GM21529 (cell line): ENCODE results near the gene PLAAT5.
"Not testable (repeated sequence)": the region's sequence is repeated elsewhere in the genome, so short reads cannot be mapped to it uniquely, and the experiment has no call there.

Experiments
- ATAC-seq: cut with Tn5 transposase; IDR thresholded peaks from one replicate; pipeline ENCODE4 v1.9.1; 2021; ENCODE audit not compliant: unreplicated experiment

The PLAAT5 gene, protein sequence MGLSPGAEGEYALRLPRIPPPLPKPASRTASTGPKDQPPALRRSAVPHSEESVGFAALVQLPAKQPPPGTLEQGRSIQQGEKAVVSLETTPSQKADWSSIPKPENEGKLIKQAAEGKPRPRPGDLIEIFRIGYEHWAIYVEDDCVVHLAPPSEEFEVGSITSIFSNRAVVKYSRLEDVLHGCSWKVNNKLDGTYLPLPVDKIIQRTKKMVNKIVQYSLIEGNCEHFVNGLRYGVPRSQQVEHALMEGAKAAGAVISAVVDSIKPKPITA

GRCh38 chr11:63490551-63491239 lies at the start of gene PLAAT5:
TSS of gene PLAAT5 (minus strand) at chr11:63491167. CDS start at chr11:63491034, 133 bp downstream.
- ATAC-seq: no peak

GRCh38 chr11:63537293-63538101 lies 46.5 kb upstream of the PLAAT5 start:
- ATAC-seq: peak; percentile 25

DNA sequence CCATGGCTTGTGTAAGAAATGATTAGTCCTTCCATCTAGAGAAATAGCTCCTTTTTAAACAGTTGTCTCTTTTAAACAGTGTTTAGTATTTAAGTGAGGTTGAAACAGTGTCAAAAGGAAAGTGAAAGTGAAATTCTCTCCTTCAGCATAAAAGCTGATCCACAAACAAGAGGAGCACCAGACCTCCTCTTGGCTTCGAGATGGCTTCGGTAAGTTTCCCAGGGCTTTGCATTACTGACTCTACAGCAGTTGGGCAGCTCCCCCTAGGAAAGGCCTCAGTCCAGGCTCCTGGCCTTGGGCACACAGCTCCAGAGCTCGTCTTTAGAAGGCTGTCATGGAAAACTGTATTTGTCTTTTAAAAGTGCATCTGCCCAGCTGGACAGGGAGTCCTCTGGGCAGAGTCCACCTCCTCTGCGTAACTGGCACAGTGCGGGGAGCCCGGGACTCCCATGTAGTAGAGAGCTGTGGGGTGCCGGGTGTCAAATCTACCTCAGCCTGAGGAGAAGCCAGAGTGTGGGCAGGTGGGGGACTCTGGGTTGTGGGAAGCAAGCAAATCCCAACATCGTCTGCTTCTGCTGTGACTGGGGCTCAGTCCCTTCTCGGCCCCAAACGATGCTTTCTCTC lies 45.8 kb upstream of the PLAAT5 start, which contains the start of gene PLAAT4:
Gene PLAAT4 (plus strand): TSS at position 140 of the 624 bp plus-strand sequence. CDS start 61 bp downstream, at position 201.
- ATAC-seq: peak; percentile 50

DNA sequence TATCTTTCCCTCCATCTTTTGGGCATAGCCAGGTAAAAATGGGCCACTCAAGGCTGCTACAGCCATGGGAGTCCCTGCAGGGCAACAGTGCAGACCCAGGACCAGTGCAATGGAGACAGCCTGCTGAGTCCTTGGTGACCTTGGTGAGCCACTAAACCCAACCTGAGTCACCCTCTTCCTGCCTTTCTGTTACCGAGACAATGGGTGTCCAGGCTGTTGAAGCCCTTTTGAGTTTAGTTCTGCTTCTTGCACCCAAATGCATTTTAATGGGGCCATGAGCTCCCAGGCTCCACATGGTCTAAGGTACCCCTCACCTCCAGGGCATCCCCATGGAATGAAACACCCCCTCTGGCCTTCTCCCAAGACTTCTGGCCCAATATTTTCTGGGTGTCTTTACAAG lies 44.8 kb upstream of the PLAAT5 start:
- no peak for ATAC-seq

GRCh38 chr11:63534895-63535461 lies 44.0 kb upstream of the PLAAT5 start:
- ATAC-seq: no peak

DNA sequence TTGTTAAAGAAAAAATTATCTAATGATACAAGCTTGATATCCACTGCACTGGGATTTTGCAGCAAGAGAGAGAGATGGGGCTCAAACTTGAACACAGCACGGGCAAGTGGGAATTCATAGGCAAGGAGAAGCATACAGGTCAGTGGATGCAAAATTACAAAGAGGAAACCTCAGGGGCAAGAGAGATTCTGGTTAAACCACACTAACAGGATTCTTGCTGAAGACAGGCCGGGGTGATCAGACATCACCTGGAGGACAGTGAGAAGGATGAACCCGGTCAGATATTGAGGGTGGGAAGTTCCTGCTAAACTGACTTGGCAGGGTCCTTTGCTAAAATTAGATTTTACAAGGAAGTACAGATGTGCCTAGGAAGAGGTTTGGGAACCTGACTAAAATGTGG lies 43.1 kb upstream of the PLAAT5 start:
- ATAC-seq: no peak

- no peak for ATAC-seq
These were observed 42.0 kb upstream of the PLAAT5 start for GRCh38 chr11:63532799-63533475.

GRCh38 chr11:63532117-63532516 lies 41.1 kb upstream of the PLAAT5 start:
- ATAC-seq: no peak

GRCh38 chr11:63531074-63531792 lies 40.3 kb upstream of the PLAAT5 start:
- ATAC-seq: peak; percentile 70

- ATAC-seq: no peak
These were observed 39.1 kb upstream of the PLAAT5 start for GRCh38 chr11:63530021-63530420.

DNA sequence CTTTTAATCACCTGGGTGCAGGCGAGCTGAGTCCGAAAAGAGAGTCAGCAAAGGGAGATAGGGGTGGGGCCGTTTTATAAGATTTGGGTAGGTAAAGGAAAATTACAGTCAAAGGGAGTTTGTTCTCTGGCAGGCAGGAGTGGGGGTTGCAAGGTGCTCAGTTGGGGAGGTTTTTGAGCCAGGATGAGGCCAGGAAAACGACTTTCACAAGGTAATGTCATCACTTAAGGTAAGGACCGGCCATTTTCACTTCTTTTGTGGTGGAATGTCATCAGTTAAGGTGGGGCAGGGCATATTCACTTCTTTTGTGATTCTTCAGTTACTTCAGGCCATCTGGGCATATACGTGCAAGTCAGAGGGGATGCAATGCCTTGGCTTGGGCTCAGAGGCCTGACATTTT lies 38.4 kb upstream of the PLAAT5 start:
- ATAC-seq: not testable (repeated sequence)

DNA sequence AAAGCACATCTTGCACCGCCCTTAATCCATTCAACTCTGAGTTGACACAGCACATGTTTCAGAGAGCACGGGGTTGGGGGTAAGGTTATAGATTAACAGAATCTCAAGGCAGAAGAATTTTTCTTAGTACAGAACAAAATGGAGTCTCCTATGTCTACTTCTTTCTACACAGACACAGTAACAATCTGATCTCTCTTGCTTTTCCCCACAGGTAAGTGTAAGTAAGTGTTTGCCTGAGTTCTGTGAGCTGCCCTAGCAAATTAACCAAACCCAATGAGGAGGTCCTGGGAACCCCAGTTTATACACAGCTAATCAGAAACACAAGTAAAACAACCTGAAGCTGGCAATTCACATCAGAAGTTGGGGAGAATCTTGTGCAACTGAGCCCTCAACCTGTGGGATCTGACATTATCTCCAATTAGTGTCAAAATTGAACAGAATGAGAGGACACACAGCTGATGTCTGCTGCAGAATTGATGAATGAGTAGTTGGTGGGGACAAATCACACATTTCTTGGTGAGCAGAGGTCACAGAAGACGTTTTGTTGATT lies 37.8 kb upstream of the PLAAT5 start:
- not testable (repeated sequence) for ATAC-seq

GRCh38 chr11:63528156-63528555 lies 37.2 kb upstream of the PLAAT5 start:
- ATAC-seq: not testable (repeated sequence)

DNA sequence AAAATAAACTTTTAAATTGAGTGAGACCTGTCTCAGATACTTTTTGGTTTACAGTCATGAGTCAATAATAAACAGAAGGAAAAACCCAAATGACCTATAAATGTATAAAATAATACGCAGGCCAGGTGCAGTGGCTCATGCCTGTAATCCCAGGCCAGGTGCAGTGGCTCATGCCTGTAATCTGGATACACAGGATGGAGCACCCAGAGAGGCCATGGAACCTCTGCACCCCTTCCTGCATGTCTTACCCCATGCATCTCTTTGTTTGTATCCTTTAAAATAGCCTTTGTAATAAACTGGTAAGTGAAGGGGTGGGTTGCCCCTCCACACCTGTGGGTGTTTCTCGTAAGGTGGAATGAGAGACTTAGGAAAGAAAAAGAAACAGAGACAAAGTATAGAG lies 36.7 kb upstream of the PLAAT5 start:
- ATAC-seq: no peak

DNA sequence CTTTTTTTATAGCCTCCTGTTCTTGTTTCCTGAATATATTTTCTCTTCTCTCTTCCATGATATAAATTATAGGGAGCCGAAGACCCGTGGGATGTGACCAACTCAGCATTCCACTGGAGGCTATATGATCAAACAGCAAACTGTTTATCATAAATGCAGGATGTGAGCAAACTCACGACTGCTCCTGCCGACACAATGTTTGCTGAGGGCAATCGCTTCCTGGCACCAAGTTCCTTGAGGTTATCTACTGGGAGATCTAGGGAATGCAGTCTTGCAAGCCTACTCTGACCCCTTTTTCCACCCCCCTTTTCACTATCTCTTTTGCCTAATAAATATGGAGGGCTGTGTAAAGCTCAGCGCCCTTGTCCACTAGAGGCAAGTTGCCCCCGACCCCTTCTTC lies 32.2 kb upstream of the PLAAT5 start:
- no peak for ATAC-seq

DNA sequence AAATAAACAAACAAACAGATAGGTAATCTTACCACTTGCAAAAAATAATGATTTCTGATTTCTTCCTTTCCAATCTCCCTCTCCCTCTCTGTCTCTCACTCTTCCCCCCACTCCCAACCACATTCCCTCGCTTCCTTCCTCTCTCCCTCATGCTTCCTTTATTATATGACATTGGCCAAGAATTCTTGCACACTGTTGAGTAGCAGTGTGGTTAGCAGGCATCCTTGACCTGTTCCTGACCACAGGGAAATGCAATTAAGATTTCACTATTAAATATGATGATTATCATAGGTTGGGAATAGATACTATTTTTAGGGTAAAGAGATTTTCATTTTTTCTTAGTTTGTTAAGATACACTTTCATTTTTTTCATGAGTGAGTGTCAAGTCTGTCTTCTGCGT lies 30.9 kb upstream of the PLAAT5 start:
- ATAC-seq: no peak

DNA sequence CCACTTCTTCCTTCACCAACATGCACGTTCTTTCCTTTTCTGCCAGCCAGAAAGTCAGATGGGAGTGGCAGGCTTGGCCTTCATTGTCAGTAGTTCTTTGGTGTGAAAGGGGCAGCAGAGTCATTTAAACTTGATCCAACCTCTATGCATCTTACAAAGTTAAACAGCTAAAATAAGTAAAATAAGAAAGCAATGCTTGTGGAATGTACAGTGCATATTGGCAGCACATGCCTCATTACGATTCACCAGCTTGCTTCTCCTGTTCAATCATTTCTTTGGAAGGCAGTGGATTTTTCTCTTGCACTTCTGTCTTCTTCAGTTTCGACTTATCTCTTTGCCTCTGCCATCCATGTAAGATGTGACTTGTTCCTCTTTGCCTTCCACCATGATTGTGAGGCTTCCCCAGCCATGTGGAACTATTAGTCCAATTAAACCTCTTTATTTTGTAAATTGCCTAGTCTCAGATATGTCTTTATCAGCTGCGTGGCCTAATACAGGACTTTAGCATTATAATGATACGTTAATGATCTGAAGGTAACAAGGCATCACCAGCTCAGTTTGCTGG lies 29.7 kb upstream of the PLAAT5 start:
- ATAC-seq: no peak

DNA sequence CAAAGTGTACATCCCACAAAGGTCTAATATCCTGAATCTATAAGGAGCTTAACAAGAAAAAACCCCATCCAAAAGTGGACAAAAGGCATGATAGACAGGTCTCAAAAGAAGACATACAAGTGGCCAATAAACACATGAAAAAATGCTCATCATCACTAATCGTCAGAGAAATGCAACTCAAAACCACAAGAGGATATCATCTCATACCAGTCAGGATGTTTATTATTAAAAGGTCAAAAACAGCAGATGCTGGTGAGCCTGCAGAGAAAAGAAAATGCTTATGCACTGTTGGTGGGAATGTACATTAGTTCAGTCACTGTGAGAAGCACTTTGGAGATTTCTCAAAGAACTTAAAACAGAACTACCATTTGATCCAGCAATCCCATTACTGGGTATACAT lies 27.6 kb upstream of the PLAAT5 start:
- no peak for ATAC-seq

DNA sequence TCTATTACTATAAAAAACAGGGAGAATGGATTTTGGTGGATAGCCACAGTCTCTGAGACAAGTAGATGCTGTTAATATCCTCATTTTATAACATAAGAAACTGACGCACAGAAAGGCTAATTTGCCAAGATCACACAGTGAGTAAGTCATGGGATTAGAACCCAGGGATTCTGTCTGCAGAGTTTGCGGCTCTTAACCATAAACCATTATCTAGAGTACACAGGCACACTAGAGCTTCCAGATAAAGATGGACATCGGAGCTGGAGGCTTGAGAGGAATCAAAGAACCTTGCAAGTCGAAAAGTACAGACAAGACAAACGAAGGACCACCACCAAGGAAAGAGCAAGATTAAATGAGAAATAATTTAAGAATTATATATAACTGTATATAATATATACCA lies 26.2 kb upstream of the PLAAT5 start:
- no peak for ATAC-seq
